H9 (cell line): ENCODE data around the gene FGD6. TPM values are rescaled to one million over a fixed set of nuclear protein-coding genes. Genes with fewer than 3 reads are reported as not detected.

ENCODE experiments used
- DNase-seq: peaks from one replicate; pipeline ENCODE4 v3.0.0-alpha.2; 2017
- H2AFZ ChIP-seq: one replicate; pipeline ENCODE4 v1.6.1; 2013; ENCODE audit warnings: mild to moderate bottlenecking, low read length, control low read depth, moderate library complexity
- H2AK5ac ChIP-seq: 2 replicates; pipeline ENCODE4 v1.6.1; 2013; ENCODE audit warnings: low read length, control low read depth, mixed read lengths; ENCODE audit not compliant: insufficient read length
- H2BK120ac ChIP-seq: one replicate; pipeline ENCODE4 v1.6.1; 2013; ENCODE audit warnings: low read depth, mild to moderate bottlenecking, low read length, control low read depth, inconsistent platforms; ENCODE audit not compliant: poor library complexity, severe bottlenecking
- H2BK12ac ChIP-seq: 2 replicates; pipeline ENCODE4 v1.6.1; 2013; ENCODE audit warnings: low read length, control low read depth, mixed read lengths, low read depth; ENCODE audit not compliant: insufficient read length
- H2BK15ac ChIP-seq: 2 replicates; pipeline ENCODE4 v1.6.1; 2013; ENCODE audit warnings: low read depth, low read length, control low read depth
- H2BK20ac ChIP-seq: one replicate; pipeline ENCODE4 v1.6.1; 2013; ENCODE audit warnings: low read depth, mild to moderate bottlenecking, low read length, control low read depth, inconsistent platforms; ENCODE audit not compliant: poor library complexity, severe bottlenecking
- H2BK5ac ChIP-seq: 2 replicates; pipeline ENCODE4 v1.6.1; 2013; ENCODE audit warnings: low read length, control low read depth, mixed read lengths; ENCODE audit not compliant: insufficient read length
- H3K14ac ChIP-seq: 2 replicates; pipeline ENCODE4 v1.6.1; 2013; ENCODE audit warnings: low read length, control low read depth; ENCODE audit not compliant: insufficient read depth
- H3K18ac ChIP-seq: 2 replicates; pipeline ENCODE4 v1.6.1; 2013; ENCODE audit warnings: low read depth, mild to moderate bottlenecking, mixed read lengths, low read length, control low read depth; ENCODE audit not compliant: insufficient read length
- H3K23ac ChIP-seq: 2 replicates; pipeline ENCODE4 v1.6.1; 2013; ENCODE audit warnings: low read length, control low read depth, mixed read lengths, low read depth; ENCODE audit not compliant: insufficient read length
- H3K23me2 ChIP-seq: 2 replicates; pipeline ENCODE4 v1.6.1; 2013; ENCODE audit warnings: low read depth, mild to moderate bottlenecking, mixed read lengths, low read length, control low read depth; ENCODE audit not compliant: insufficient read length, poor library complexity, severe bottlenecking
- H3K27ac ChIP-seq: 2 replicates; pipeline ENCODE4 v1.5.1; 2013; ENCODE audit warnings: low read length, control low read depth, mixed read lengths, low read depth; ENCODE audit not compliant: insufficient read length
- H3K27me3 ChIP-seq: 2 replicates; pipeline ENCODE4 v1.6.1; 2013; ENCODE audit warnings: low read length, control low read depth, inconsistent platforms; ENCODE audit not compliant: insufficient read depth
- H3K4ac ChIP-seq: 2 replicates; pipeline ENCODE4 v1.6.1; 2013; ENCODE audit warnings: low read depth, mild to moderate bottlenecking, control low read depth, inconsistent platforms, low read length, moderate library complexity
- H3K4me1 ChIP-seq: 2 replicates; pipeline ENCODE4 v1.6.1; 2013; ENCODE audit warnings: low read length, control low read depth, inconsistent platforms; ENCODE audit not compliant: insufficient read depth
- H3K4me2 ChIP-seq: 2 replicates; pipeline ENCODE4 v1.6.1; 2013; ENCODE audit warnings: low read length, control low read depth, mixed read lengths; ENCODE audit not compliant: insufficient read length, insufficient read depth
- H3K56ac ChIP-seq: 2 replicates; pipeline ENCODE4 v1.6.1; 2013; ENCODE audit warnings: low read depth, mild to moderate bottlenecking, mixed read lengths, low read length, control low read depth; ENCODE audit not compliant: insufficient read length
- H3K79me1 ChIP-seq: 2 replicates; pipeline ENCODE4 v1.6.1; 2013; ENCODE audit warnings: low read depth, mild to moderate bottlenecking, moderate library complexity, low read length, control low read depth, inconsistent platforms; ENCODE audit not compliant: insufficient read depth, poor library complexity, severe bottlenecking
- H3K79me2 ChIP-seq: 2 replicates; pipeline ENCODE4 v1.6.1; 2013; ENCODE audit warnings: low read length, control low read depth, inconsistent platforms; ENCODE audit not compliant: insufficient read depth
- H3K9ac ChIP-seq: 2 replicates; pipeline ENCODE4 v1.6.1; 2013; ENCODE audit warnings: low read length, control low read depth, mixed read lengths; ENCODE audit not compliant: insufficient read length; ENCODE audit errors: extremely low read depth
- H3K9me3 ChIP-seq: one replicate; pipeline ENCODE4 v1.6.1; 2013; ENCODE audit warnings: low read depth, low read length, inconsistent platforms; ENCODE audit not compliant: control insufficient read depth
- H3T11ph ChIP-seq: one replicate; pipeline ENCODE4 v1.6.1; 2013; ENCODE audit warnings: mild to moderate bottlenecking, low read length, control low read depth, inconsistent platforms
- H4K20me1 ChIP-seq: one replicate; pipeline ENCODE4 v1.6.1; 2013; ENCODE audit not compliant: control insufficient read depth, insufficient read length, insufficient read depth
- H4K5ac ChIP-seq: 2 replicates; pipeline ENCODE4 v1.6.1; 2013; ENCODE audit warnings: low read depth, mild to moderate bottlenecking, mixed read lengths, low read length, control low read depth; ENCODE audit not compliant: insufficient read length
- H4K8ac ChIP-seq: replicated peaks from 2 replicates; pipeline ENCODE4 v1.6.1; 2013; ENCODE audit warnings: low read length, control low read depth, mixed read lengths, low read depth; ENCODE audit not compliant: insufficient read length
- H4K91ac ChIP-seq: 2 replicates; pipeline ENCODE4 v1.6.1; 2013; ENCODE audit warnings: low read depth, mild to moderate bottlenecking, moderate library complexity, mixed read lengths, low read length, control low read depth; ENCODE audit not compliant: insufficient read length
- H3K27ac Mint-ChIP-seq, 3 experiments: 2 replicates in 2 of 3; 3 replicates in 1 of 3; pipeline ENCODE4 v1.8.0; 2020 to 2021; ENCODE audit warnings: mixed read lengths in 3 of 3, mild to moderate bottlenecking in 1 of 3, moderate library complexity in 1 of 3
- H3K27me3 Mint-ChIP-seq: 2 replicates; pipeline ENCODE4 v1.8.0; 2021; ENCODE audit warnings: low read depth, mild to moderate bottlenecking, moderate library complexity, mixed read lengths
- H3K36me3 Mint-ChIP-seq, 3 experiments: 2 replicates in 2 of 3; 3 replicates in 1 of 3; pipeline ENCODE4 v1.8.0; 2020 to 2021; ENCODE audit warnings: low read depth in 3 of 3, mixed read lengths in 3 of 3; ENCODE audit not compliant: insufficient read depth in 1 of 3
- H3K4me1 Mint-ChIP-seq, 2 experiments: 2 replicates each; pipeline ENCODE4 v1.8.0; 2020; ENCODE audit warnings: mixed read lengths in 2 of 2
- H3K4me3 Mint-ChIP-seq, 2 experiments: 2 replicates in 1 of 2; 3 replicates in 1 of 2; pipeline ENCODE4 v1.8.0; 2020 to 2021; ENCODE audit warnings: mild to moderate bottlenecking in 2 of 2, mixed read lengths in 2 of 2, moderate library complexity in 1 of 2
- H3K9me3 Mint-ChIP-seq, 2 experiments: 2 replicates in 1 of 2; 3 replicates in 1 of 2; pipeline ENCODE4 v1.8.0; 2020; ENCODE audit warnings: mild to moderate bottlenecking in 2 of 2, mixed read lengths in 2 of 2, moderate library complexity in 1 of 2
- CTCF ChIP-seq: fragments of 200-600 bp; sonication (generic); conservative IDR thresholded peaks from 3 replicates; pipeline ENCODE4 v1.8.0; 2021; ENCODE audit warnings: antibody characterized with exemption, mild to moderate bottlenecking
- WGBS: extraction: QIAGEN DNeasy Blood & Tissue Kit; methylation state at CpG from one replicate; pipeline ENCODE4 v1.1.7; 2013; ENCODE audit warnings: missing lambda C conversion rate, low lambda C conversion rate, mixed read lengths; ENCODE audit not compliant: insufficient read length; ENCODE audit errors: extremely low coverage; 5-methylcytosine and 5-hydroxymethylcytosine counted together
- total RNA-seq: library from RNA; stranded (reverse); gene quantifications from 2 replicates; pipeline ENCODE4 v1.2.1, GENCODE V29; 2021

FGD6 gene
- total RNA-seq, 1 experiment from 2014 or later = 39.5 TPM

GRCh38 chr12:95099270-95099790 lies 117.9 kb downstream of the FGD6 start:
- no peak overlapping the region for H3K4ac ChIP-seq
- H3T11ph ChIP-seq = no peak overlapping the region
- H4K91ac ChIP-seq = no peak overlapping the region
- H3K9ac ChIP-seq = no peak overlapping the region
- H3K9me3 ChIP-seq = no peaks in the 10 kb centered on the region
- no peak overlapping the region for H4K5ac ChIP-seq
- Mint-ChIP-seq H3K9me3 (no peaks in the 10 kb centered on the region; a peak in 1 of 5 replicates), H3K4me1 (no peaks in the 10 kb centered on the region), H3K4me3 (no peak overlapping the region; a peak in 1 of 5 replicates), H3K36me3 (peaks cover 6 to 57% (median 53%) of the 10 kb centered on the region in 3 experiments; a peak in 6 of 7 replicates), H3K27ac (no peak overlapping the region), H3K27me3 (no peaks in the 10 kb centered on the region)
- H3K23me2 ChIP-seq = no peaks in the 10 kb centered on the region
- no peaks in the 10 kb centered on the region for H3K79me2 ChIP-seq
- H3K4me2 ChIP-seq = no peak overlapping the region
- no peak overlapping the region for H3K18ac ChIP-seq
- WGBS = no CpG with 5 or more reads among the region's 4 CpGs
- H2BK20ac ChIP-seq = no peak overlapping the region
- H2AFZ ChIP-seq = no peak overlapping the region
- no peaks in the 10 kb centered on the region for H4K20me1 ChIP-seq
- H2AK5ac ChIP-seq = no peak overlapping the region
- H2BK12ac ChIP-seq = no peak overlapping the region
- no peaks in the 10 kb centered on the region for H3K79me1 ChIP-seq
- H3K4me1 ChIP-seq = no peaks in the 10 kb centered on the region
- no peak overlapping the region for H3K27ac ChIP-seq
- H2BK5ac ChIP-seq = no peak overlapping the region
- H2BK120ac ChIP-seq = no peak overlapping the region
- no peak for DNase-seq
- TF ChIP-seq CTCF = no peak
- H4K8ac ChIP-seq = no peak overlapping the region
- no peak overlapping the region for H3K14ac ChIP-seq
- H3K27me3 ChIP-seq = no peaks in the 10 kb centered on the region
- no peak overlapping the region for H3K23ac ChIP-seq
- no peak overlapping the region for H3K56ac ChIP-seq
- no peak overlapping the region for H2BK15ac ChIP-seq
